GM23338 (cell line): ENCODE results near the gene LLPH. TPM values are rescaled to one million over a fixed set of nuclear protein-coding genes. Genes with fewer than 3 reads are reported as not detected.

Experiments
- ATAC-seq: fragments of 200-7000 bp; cut with Tn5 transposase; 3 replicates; pipeline ENCODE4 v1.9.1; 2020
- DNase-seq: peaks from one replicate; pipeline ENCODE4 v3.0.0-alpha.2; 2015; ENCODE audit warnings: low spot score
- H2AFZ ChIP-seq: fragments of 200-600 bp; sonication (generic); 2 replicates; pipeline ENCODE4 v1.8.0; 2016; ENCODE audit warnings: antibody characterized with exemption, mild to moderate bottlenecking, moderate library complexity
- H3F3A ChIP-seq: fragments of 200-600 bp; sonication (generic); replicated peaks from 2 replicates; pipeline ENCODE4 v1.8.0; 2017; ENCODE audit warnings: antibody characterized with exemption, mixed run types, low read depth
- H3K27ac ChIP-seq: fragments of 200-600 bp; sonication (generic); 2 replicates; pipeline ENCODE4 v1.6.1; 2016; ENCODE audit warnings: low read depth
- H3K27me3 ChIP-seq: fragments of 200-600 bp; sonication (generic); 2 replicates; pipeline ENCODE4 v1.8.0; 2016; ENCODE audit warnings: mild to moderate bottlenecking, mixed run types, moderate library complexity; ENCODE audit not compliant: insufficient read depth
- H3K36me3 ChIP-seq: fragments of 200-600 bp; sonication (generic); 2 replicates; pipeline ENCODE4 v1.8.0; 2016; ENCODE audit warnings: mild to moderate bottlenecking; ENCODE audit not compliant: insufficient read depth
- H3K4me1 ChIP-seq: fragments of 200-600 bp; sonication (generic); 2 replicates; pipeline ENCODE4 v1.8.0; 2016; ENCODE audit warnings: mild to moderate bottlenecking, moderate library complexity; ENCODE audit not compliant: insufficient read depth
- H3K4me2 ChIP-seq: fragments of 200-600 bp; sonication (generic); 2 replicates; pipeline ENCODE4 v1.7.1; 2017; ENCODE audit warnings: mixed run types
- H3K4me3 ChIP-seq: fragments of 200-600 bp; sonication (generic); 2 replicates; pipeline ENCODE4 v1.6.1; 2016; ENCODE audit warnings: mixed run types
- H3K79me2 ChIP-seq: fragments of 200-600 bp; sonication (generic); replicated peaks from 2 replicates; pipeline ENCODE4 v1.8.0; 2017; ENCODE audit warnings: mild to moderate bottlenecking; ENCODE audit not compliant: insufficient read depth
- H3K9me2 ChIP-seq: fragments of 200-600 bp; sonication (generic); 2 replicates; pipeline ENCODE4 v1.8.0; 2017; ENCODE audit not compliant: insufficient read depth
- H4K20me1 ChIP-seq: fragments of 200-600 bp; sonication (generic); replicated peaks from 2 replicates; pipeline ENCODE4 v1.8.0; 2017; ENCODE audit warnings: mild to moderate bottlenecking; ENCODE audit not compliant: insufficient read depth
- H3K27ac Mint-ChIP-seq: 2 replicates; pipeline ENCODE4 v1.8.0; 2020; ENCODE audit warnings: inconsistent platforms, mild to moderate bottlenecking, moderate library complexity, mixed read lengths
- H3K27me3 Mint-ChIP-seq: 3 replicates; pipeline ENCODE4 v1.8.0; 2022; ENCODE audit warnings: low read depth, mild to moderate bottlenecking, moderate library complexity, mixed read lengths, inconsistent platforms; ENCODE audit not compliant: insufficient read depth, poor library complexity
- H3K36me3 Mint-ChIP-seq: 3 replicates; pipeline ENCODE4 v1.8.0; 2021; ENCODE audit warnings: low read depth, mild to moderate bottlenecking, inconsistent platforms, moderate library complexity, mixed read lengths
- H3K4me1 Mint-ChIP-seq: 3 replicates; pipeline ENCODE4 v1.8.0; 2020; ENCODE audit warnings: mild to moderate bottlenecking, inconsistent platforms, mixed read lengths
- H3K4me3 Mint-ChIP-seq: 3 replicates; pipeline ENCODE4 v1.8.0; 2021; ENCODE audit warnings: moderate library complexity, mild to moderate bottlenecking, inconsistent platforms, mixed read lengths
- H3K9me3 Mint-ChIP-seq: 3 replicates; pipeline ENCODE4 v1.8.0; 2020; ENCODE audit warnings: moderate library complexity, mild to moderate bottlenecking, inconsistent platforms, mixed read lengths
- CREB1 ChIP-seq: fragments of 250-450 bp; sonication (Bioruptor Pico); IDR thresholded peaks from 2 replicates; pipeline ENCODE4 v1.5.0; 2020; ENCODE audit warnings: low read depth, mild to moderate bottlenecking, moderate library complexity
- CTCF ChIP-seq, 2 experiments: fragments of 200-600 bp in 1 of 2; sonication (generic) in 1 of 2; conservative IDR thresholded peaks; 2 replicates each; pipeline versions ENCODE4 v1.5.1 to v1.6.1; 2016 to 2017; ENCODE audit warnings: antibody characterized with exemption in 2 of 2, low read depth in 2 of 2, mild to moderate bottlenecking in 2 of 2, moderate library complexity in 1 of 2
- ETS1 ChIP-seq: IDR thresholded peaks from 2 replicates; pipeline ENCODE4 v1.6.1; 2016; ENCODE audit warnings: antibody characterized with exemption
- EZH2 ChIP-seq: fragments of 200-600 bp; sonication (generic); IDR thresholded peaks from one replicate; pipeline ENCODE4 v1.8.0; 2017; ENCODE audit warnings: antibody characterized with exemption, mild to moderate bottlenecking, low read depth; ENCODE audit not compliant: unreplicated experiment
- EZH2phosphoT487 ChIP-seq: fragments of 200-600 bp; sonication (generic); IDR thresholded peaks from one replicate; pipeline ENCODE4 v1.8.1; 2018; ENCODE audit warnings: antibody characterized with exemption; ENCODE audit not compliant: unreplicated experiment
- JUNB ChIP-seq: IDR thresholded peaks from one replicate; pipeline ENCODE4 v1.6.1; 2016; ENCODE audit warnings: antibody characterized with exemption; ENCODE audit not compliant: unreplicated experiment
- NANOG ChIP-seq: IDR thresholded peaks from 2 replicates; pipeline ENCODE4 v1.6.1; 2016; ENCODE audit warnings: antibody characterized with exemption, borderline replicate concordance
- POLR2AphosphoS5 ChIP-seq: IDR thresholded peaks from 2 replicates; pipeline ENCODE4 v1.6.1; 2016; ENCODE audit warnings: antibody characterized with exemption, low read depth
- REST ChIP-seq: IDR thresholded peaks from one replicate; pipeline ENCODE4 v1.6.1; 2018; ENCODE audit warnings: antibody characterized with exemption; ENCODE audit not compliant: unreplicated experiment
- ZNF114 ChIP-seq: fragments of 250-450 bp; sonication (Bioruptor Pico); IDR thresholded peaks from 2 replicates; pipeline ENCODE4 v1.5.0; 2020; ENCODE audit warnings: mild to moderate bottlenecking, moderate library complexity
- ZNF331 ChIP-seq: fragments of 250-450 bp; sonication (Bioruptor Pico); IDR thresholded peaks from 2 replicates; pipeline ENCODE4 v1.5.0; 2020; ENCODE audit warnings: low read depth, mild to moderate bottlenecking, moderate library complexity
- ZNF462 ChIP-seq: fragments of 250-450 bp; sonication (Bioruptor Pico); IDR thresholded peaks from 2 replicates; pipeline ENCODE4 v1.5.0; 2020; ENCODE audit warnings: mild to moderate bottlenecking, moderate library complexity
- polyA plus RNA-seq: library from polyadenylated mRNA; unstranded; fragments of >200 nt; fragmentation: Nextera tagmentation; extraction: Ambion mirVana; gene quantifications from 2 replicates; pipeline ENCODE4 v1.2.1, GENCODE V29; 2016
- total RNA-seq: library from RNA; depleted of rRNA; stranded (reverse); fragments of >200 nt; shearing (Covaris generic); gene quantifications from 2 replicates; pipeline ENCODE4 v1.2.3, GENCODE V29; 2014

Gene LLPH
- total and polyA plus RNA-seq, 2 experiments from 2014 or later, result 10.7 to 56.6 TPM

- ATAC-seq, result no peak
These were observed 37.9 kb upstream of the LLPH start for GRCh38 chr12:66168410-66168809.

More at GRCh38 chr12:66168410-66168809, 37.9 kb upstream of the LLPH start:
- H3K27ac ChIP-seq, result peak overlapping the region; percentile 80; the same call in 1 of the 2 replicates
- H3K36me3 ChIP-seq, result no peaks in the 10 kb centered on the region
- H2AFZ ChIP-seq, result no peak overlapping the region
- DNase-seq, result no peak
- peaks cover 53% of the 10 kb centered on the region for H3K79me2 ChIP-seq
- peaks cover 1% of the 10 kb centered on the region for H3K27me3 Mint-ChIP-seq
- H3K27me3 ChIP-seq, result no peaks in the 10 kb centered on the region
- peak overlapping the region; percentile 71; the same call in 1 of the 2 replicates for H3K4me2 ChIP-seq
- no peaks in the 10 kb centered on the region; the same call in 1 of the 2 replicates for H3F3A ChIP-seq
- peaks cover 8% of the 10 kb centered on the region; the same call in 2 of the 3 replicates for H3K4me1 Mint-ChIP-seq
- H3K9me3 Mint-ChIP-seq, result peaks cover 16% of the 10 kb centered on the region; the same call in 2 of the 3 replicates
- H3K27ac Mint-ChIP-seq, result no peak overlapping the region
- H3K36me3 Mint-ChIP-seq, result peaks cover 17% of the 10 kb centered on the region
- no peaks in the 10 kb centered on the region; the same call in 1 of the 2 replicates for H3K4me1 ChIP-seq
- no peaks in the 10 kb centered on the region for H4K20me1 ChIP-seq
- TF ChIP-seq POLR2AphosphoS5, result no peak
- TF ChIP-seq JUNB, result no peak
- no peak for TF ChIP-seq NANOG
- TF ChIP-seq ETS1, result no peak
- TF ChIP-seq ZNF114 (CRISPR knock-in tag), result no peak
- TF ChIP-seq CTCF (conservative IDR thresholded peaks at IDR 0.05; ENCODE audit: low read depth in 2 of 2), result no peak
- TF ChIP-seq REST, result no peak
- TF ChIP-seq ZNF331 (CRISPR knock-in tag), result no peak
- no peak for TF ChIP-seq CREB1 (CRISPR knock-in tag)
- TF ChIP-seq EZH2phosphoT487, result no peak
- TF ChIP-seq ZNF462 (CRISPR knock-in tag), result no peak
- TF ChIP-seq EZH2, result no peak
- H3K4me3 ChIP-seq, result peak overlapping the region; percentile 70; the same call in 1 of the 2 replicates
- 0 out of 2 replicates have a peak, but pooled peaks cover 3% of the 10 kb centered on the region for H3K9me2 ChIP-seq
- H3K4me3 Mint-ChIP-seq, result peak overlapping the region; percentile 95
